Kidney (tissue), 14 donors: ENCODE measurements around the gene MAP3K5. TPM values are rescaled to one million over a fixed set of nuclear protein-coding genes. Genes with fewer than 3 reads are reported as not detected.

Source experiments
- DNase-seq, 5 donors: peaks; one replicate each; pipeline ENCODE4 v3.0.0-alpha.2; 2013 to 2020
- FAIRE-seq: peaks from 2 replicates; lab custom pipeline; 2012; peaks lifted over from hg19 to GRCh38; lab: Jason Lieb, UNC
- H3K27ac ChIP-seq, 2 donors: one replicate each; pipeline ENCODE4 v1.7.0; 2013; ENCODE audit warnings: low read depth in 2 of 2, low read length in 2 of 2, inconsistent platforms in 1 of 2
- H3K27me3 ChIP-seq: one replicate; pipeline ENCODE4 v1.7.1; 2013; ENCODE audit warnings: low read length, inconsistent platforms; ENCODE audit not compliant: control insufficient read depth, insufficient read depth
- H3K36me3 ChIP-seq, 3 donors: one replicate each; pipeline versions ENCODE4 v1.7.0 to v1.7.1; 2013; ENCODE audit warnings: low read length in 3 of 3, control low read depth in 1 of 3, inconsistent platforms in 1 of 3; ENCODE audit not compliant: insufficient read depth in 3 of 3, control insufficient read depth in 2 of 3
- H3K4me1 ChIP-seq, 3 donors: one replicate each; pipeline versions ENCODE4 v1.7.0 to v1.7.1; 2013; ENCODE audit warnings: low read length in 3 of 3, inconsistent platforms in 1 of 3, low read depth in 1 of 3; ENCODE audit not compliant: control insufficient read depth in 2 of 3, insufficient read depth in 2 of 3
- H3K4me3 ChIP-seq, 3 donors: one replicate each; pipeline versions ENCODE4 v1.7.0 to v1.8.1; 2013; ENCODE audit warnings: low read length in 3 of 3, control low read depth in 1 of 3, inconsistent platforms in 1 of 3
- H3K9ac ChIP-seq, 3 donors: one replicate each; pipeline versions ENCODE4 v1.7.0 to v1.7.1; 2013; ENCODE audit warnings: low read length in 3 of 3, control low read depth in 1 of 3, inconsistent platforms in 1 of 3
- H3K9me3 ChIP-seq, 3 donors: one replicate each; pipeline versions ENCODE4 v1.7.0 to v1.7.1; 2013; ENCODE audit warnings: low read length in 3 of 3, control low read depth in 1 of 3, inconsistent platforms in 1 of 3; ENCODE audit not compliant: control insufficient read depth in 2 of 3, insufficient read depth in 1 of 3
- CTCF ChIP-seq: IDR thresholded peaks from 3 replicates; pipeline ENCODE4 v1.5.1; 2012; ENCODE audit warnings: mild to moderate bottlenecking, moderate library complexity, borderline replicate concordance; ENCODE audit not compliant: insufficient read depth; ENCODE audit errors: extremely low read depth
- intact Hi-C: fragments of 100-400 bp; cut with DNase I; formaldehyde crosslinking; loops from one replicate; pipeline ENCODE4 v1.11.1; 2022
- polyA plus RNA-seq: library from polyadenylated mRNA; stranded (reverse); fragments of 350-450 nt; fragmentation: Illumina TruSeq; extraction: RNeasy Lipid Tissue Mini Kit (QIAGEN cat#74804); gene quantifications from one replicate; pipeline ENCODE4 v1.2.3, GENCODE V29; 2014; ENCODE audit warnings: low read depth, low replicate concordance; ENCODE audit not compliant: insufficient read depth
- total RNA-seq: library from RNA; stranded (reverse); fragmentation: NEBNext Ultra II Directional; extraction: Animal tissue kit (Norgen Biotek cat#: 25700); gene quantifications from one replicate; pipeline ENCODE4 v1.2.1, GENCODE V29; 2021
- donor health status: control.
- donor health status: control.
- donor health status: control.
- donor health status: control.
- donor health status: control.
- donor health status: DM: yes; HTN: yes; CAD: no.
- donor health status: Normal renal cell carcinoma (clear cell type).

The MAP3K5 gene
- total and polyA plus RNA-seq, 2 donors from 2014 or later: 5.9 to 32.9 TPM

GRCh38 chr6:136651982-136652381 lies 140.3 kb downstream of the MAP3K5 start:
- no peaks in the 10 kb centered on the region for H3K27me3 ChIP-seq
- TF ChIP-seq CTCF: no peak
- no peaks in the 10 kb centered on the region for H3K36me3 ChIP-seq
- intact Hi-C loops: no loop called here
- H3K9me3 ChIP-seq: no peaks in the 10 kb centered on the region
- H3K4me3 ChIP-seq: no peak overlapping the region
- no peak for DNase-seq
- H3K9ac ChIP-seq: no peak overlapping the region
- FAIRE-seq: no peak
- no peak overlapping the region for H3K27ac ChIP-seq
- peaks cover 0 to 8% (median 6%) of the 10 kb centered on the region in 3 donors for H3K4me1 ChIP-seq

- intact Hi-C loops: loop anchor here (10.0 kb wide), 1 partner anchor 147 kb away; the partner anchor contains the start of gene MAP3K5
Measured at GRCh38 chr6:136647363-136647852, 144.9 kb downstream of the MAP3K5 start.

GRCh38 chr6:136646377-136646776 lies 145.9 kb downstream of the MAP3K5 start:
- no peak for FAIRE-seq
- no peak for DNase-seq
- Histone ChIP-seq H3K4me1 (peaks cover 0 to 23% (median 19%) of the 10 kb centered on the region in 3 donors), H3K27me3 (no peaks in the 10 kb centered on the region), H3K27ac (no peak overlapping the region), H3K9me3 (no peaks in the 10 kb centered on the region), H3K4me3 (no peak overlapping the region), H3K9ac (no peak overlapping the region), H3K36me3 (no peaks in the 10 kb centered on the region)
- intact Hi-C loops: loop anchor here (10.0 kb wide), 1 partner anchor 148 kb away; the partner anchor contains the start of gene MAP3K5
- TF ChIP-seq CTCF: no peak

More at GRCh38 chr6:136647363-136647852, 144.9 kb downstream of the MAP3K5 start:
- Histone ChIP-seq H3K27me3 (no peaks in the 10 kb centered on the region), H3K9ac (peak overlapping the region in 1 of 3 donors; percentile 14), H3K4me1 (peaks cover 0 to 23% (median 19%) of the 10 kb centered on the region in 3 donors), H3K4me3 (peak overlapping the region in 2 of 3 donors; percentile 36 to 43), H3K27ac (peak overlapping the region; percentile 76 to 78), H3K9me3 (no peaks in the 10 kb centered on the region), H3K36me3 (no peaks in the 10 kb centered on the region)
- DNase-seq: peak in 1 of 5 donors; percentile 18
- TF ChIP-seq CTCF: no peak
- FAIRE-seq: peak; percentile 21
